Neural cell (in vitro differentiated cells): ENCODE data around the gene PRKCA.

Source experiments
- EP300 ChIP-seq: fragments of 450-650 bp; conservative IDR thresholded peaks from 2 replicates; pipeline ENCODE4 v1.6.1; 2014; ENCODE audit warnings: antibody characterized with exemption, mild to moderate bottlenecking, moderate library complexity; ENCODE audit not compliant: poor library complexity, severe bottlenecking
- EZH2 ChIP-seq: fragments of 200-600, 300-800 bp; shearing (Covaris generic), sonication (generic); IDR thresholded peaks from 2 replicates; pipeline ENCODE4 v1.6.1; 2014; ENCODE audit warnings: antibody characterized with exemption, low read length, borderline replicate concordance, mild to moderate bottlenecking; ENCODE audit not compliant: insufficient read depth, poor library complexity, severe bottlenecking
- POLR2AphosphoS5 ChIP-seq: IDR thresholded peaks from 2 replicates; pipeline ENCODE4 v1.6.1; 2012
- RAD21 ChIP-seq: fragments of 450-650 bp; conservative IDR thresholded peaks from 2 replicates; pipeline ENCODE4 v1.6.1; 2014; ENCODE audit warnings: antibody characterized with exemption, mild to moderate bottlenecking, moderate library complexity
- SMC3 ChIP-seq: fragments of 450-650 bp; conservative IDR thresholded peaks from 2 replicates; pipeline ENCODE4 v1.6.1; 2014; ENCODE audit warnings: antibody characterized with exemption, mild to moderate bottlenecking, moderate library complexity; ENCODE audit not compliant: poor library complexity
- TAF1 ChIP-seq: IDR thresholded peaks from 2 replicates; pipeline ENCODE4 v1.6.1; 2012; ENCODE audit warnings: low read depth
- TF ChIP-seq, protein P1 (sequence below): fragments of 450-650 bp; IDR thresholded peaks from 2 replicates; pipeline ENCODE4 v1.5.1; 2014; ENCODE audit warnings: antibody characterized with exemption, mild to moderate bottlenecking, moderate library complexity; ENCODE audit not compliant: poor library complexity, severe bottlenecking
- TF ChIP-seq, protein P2 (sequence below): IDR thresholded peaks from 2 replicates; pipeline ENCODE4 v1.6.1; 2012; ENCODE audit warnings: borderline replicate concordance

DNA sequence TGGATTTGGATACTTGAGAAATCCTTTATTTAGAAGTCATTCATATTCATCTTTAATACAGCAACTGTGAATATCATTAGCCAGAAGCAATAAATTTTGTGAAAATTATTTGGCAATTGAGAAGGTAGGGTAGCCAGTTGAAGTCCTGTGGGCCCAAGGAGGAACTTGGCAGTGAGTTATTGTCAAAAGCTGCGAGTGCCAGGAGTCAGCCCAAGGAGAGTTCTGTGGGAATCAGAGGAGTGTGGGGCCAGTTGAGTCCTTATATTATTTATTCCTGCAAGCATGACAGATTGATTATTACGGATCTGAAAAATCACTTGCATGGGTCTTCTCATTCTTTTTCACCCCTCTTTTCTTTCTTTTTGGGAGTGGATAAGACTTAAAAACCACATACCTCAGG, 38.3 kb downstream of the PRKCA start:
- TF ChIP-seq, protein P1, sequence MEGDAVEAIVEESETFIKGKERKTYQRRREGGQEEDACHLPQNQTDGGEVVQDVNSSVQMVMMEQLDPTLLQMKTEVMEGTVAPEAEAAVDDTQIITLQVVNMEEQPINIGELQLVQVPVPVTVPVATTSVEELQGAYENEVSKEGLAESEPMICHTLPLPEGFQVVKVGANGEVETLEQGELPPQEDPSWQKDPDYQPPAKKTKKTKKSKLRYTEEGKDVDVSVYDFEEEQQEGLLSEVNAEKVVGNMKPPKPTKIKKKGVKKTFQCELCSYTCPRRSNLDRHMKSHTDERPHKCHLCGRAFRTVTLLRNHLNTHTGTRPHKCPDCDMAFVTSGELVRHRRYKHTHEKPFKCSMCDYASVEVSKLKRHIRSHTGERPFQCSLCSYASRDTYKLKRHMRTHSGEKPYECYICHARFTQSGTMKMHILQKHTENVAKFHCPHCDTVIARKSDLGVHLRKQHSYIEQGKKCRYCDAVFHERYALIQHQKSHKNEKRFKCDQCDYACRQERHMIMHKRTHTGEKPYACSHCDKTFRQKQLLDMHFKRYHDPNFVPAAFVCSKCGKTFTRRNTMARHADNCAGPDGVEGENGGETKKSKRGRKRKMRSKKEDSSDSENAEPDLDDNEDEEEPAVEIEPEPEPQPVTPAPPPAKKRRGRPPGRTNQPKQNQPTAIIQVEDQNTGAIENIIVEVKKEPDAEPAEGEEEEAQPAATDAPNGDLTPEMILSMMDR, result no peak
- TF ChIP-seq SMC3 (no peak), EZH2 (no peak), TAF1 (no peak), EP300 (no peak), POLR2AphosphoS5 (no peak), RAD21 (no peak)
- TF ChIP-seq, protein P2, sequence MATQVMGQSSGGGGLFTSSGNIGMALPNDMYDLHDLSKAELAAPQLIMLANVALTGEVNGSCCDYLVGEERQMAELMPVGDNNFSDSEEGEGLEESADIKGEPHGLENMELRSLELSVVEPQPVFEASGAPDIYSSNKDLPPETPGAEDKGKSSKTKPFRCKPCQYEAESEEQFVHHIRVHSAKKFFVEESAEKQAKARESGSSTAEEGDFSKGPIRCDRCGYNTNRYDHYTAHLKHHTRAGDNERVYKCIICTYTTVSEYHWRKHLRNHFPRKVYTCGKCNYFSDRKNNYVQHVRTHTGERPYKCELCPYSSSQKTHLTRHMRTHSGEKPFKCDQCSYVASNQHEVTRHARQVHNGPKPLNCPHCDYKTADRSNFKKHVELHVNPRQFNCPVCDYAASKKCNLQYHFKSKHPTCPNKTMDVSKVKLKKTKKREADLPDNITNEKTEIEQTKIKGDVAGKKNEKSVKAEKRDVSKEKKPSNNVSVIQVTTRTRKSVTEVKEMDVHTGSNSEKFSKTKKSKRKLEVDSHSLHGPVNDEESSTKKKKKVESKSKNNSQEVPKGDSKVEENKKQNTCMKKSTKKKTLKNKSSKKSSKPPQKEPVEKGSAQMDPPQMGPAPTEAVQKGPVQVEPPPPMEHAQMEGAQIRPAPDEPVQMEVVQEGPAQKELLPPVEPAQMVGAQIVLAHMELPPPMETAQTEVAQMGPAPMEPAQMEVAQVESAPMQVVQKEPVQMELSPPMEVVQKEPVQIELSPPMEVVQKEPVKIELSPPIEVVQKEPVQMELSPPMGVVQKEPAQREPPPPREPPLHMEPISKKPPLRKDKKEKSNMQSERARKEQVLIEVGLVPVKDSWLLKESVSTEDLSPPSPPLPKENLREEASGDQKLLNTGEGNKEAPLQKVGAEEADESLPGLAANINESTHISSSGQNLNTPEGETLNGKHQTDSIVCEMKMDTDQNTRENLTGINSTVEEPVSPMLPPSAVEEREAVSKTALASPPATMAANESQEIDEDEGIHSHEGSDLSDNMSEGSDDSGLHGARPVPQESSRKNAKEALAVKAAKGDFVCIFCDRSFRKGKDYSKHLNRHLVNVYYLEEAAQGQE, result no peak
